ENCODE data around the gene ABHD13.

DNA sequence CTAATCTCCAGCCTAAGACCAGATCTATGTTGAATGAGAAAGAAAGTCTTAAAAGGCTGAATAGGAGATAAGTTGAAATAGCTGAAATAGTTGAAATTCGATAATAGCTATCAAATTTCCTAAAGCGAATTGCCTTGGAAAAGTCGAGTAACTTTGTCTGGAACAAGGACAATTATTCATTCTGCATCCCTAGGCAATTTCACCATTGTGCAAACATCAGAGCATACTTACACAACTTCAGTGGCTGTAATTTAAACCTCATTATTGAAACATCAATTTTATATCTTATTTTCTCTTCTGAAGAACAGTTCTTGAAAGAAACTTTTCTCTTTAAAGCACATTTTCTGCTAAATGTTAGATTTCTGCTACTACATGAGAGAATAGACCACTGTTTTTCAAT, 64.9 kb downstream of the ABHD13 start:
- TF ChIP-seq, protein P1, sequence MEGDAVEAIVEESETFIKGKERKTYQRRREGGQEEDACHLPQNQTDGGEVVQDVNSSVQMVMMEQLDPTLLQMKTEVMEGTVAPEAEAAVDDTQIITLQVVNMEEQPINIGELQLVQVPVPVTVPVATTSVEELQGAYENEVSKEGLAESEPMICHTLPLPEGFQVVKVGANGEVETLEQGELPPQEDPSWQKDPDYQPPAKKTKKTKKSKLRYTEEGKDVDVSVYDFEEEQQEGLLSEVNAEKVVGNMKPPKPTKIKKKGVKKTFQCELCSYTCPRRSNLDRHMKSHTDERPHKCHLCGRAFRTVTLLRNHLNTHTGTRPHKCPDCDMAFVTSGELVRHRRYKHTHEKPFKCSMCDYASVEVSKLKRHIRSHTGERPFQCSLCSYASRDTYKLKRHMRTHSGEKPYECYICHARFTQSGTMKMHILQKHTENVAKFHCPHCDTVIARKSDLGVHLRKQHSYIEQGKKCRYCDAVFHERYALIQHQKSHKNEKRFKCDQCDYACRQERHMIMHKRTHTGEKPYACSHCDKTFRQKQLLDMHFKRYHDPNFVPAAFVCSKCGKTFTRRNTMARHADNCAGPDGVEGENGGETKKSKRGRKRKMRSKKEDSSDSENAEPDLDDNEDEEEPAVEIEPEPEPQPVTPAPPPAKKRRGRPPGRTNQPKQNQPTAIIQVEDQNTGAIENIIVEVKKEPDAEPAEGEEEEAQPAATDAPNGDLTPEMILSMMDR (conservative IDR thresholded peaks at IDR 0.05) = no peak
- TF ChIP-seq EZH2 (IDR thresholded peaks at IDR 0.05; ENCODE audit: low read depth) = no peak

Data from PC-9 (cell line).